Testis (tissue), 3 donors: Measurements from ENCODE around the gene SULT6B1. TPM values are rescaled to one million over a fixed set of nuclear protein-coding genes. Genes with fewer than 3 reads are reported as not detected.
"Not testable (repeated sequence)": the region's sequence is repeated elsewhere in the genome, so short reads cannot be mapped to it uniquely, and the experiment has no call there.

Experiments used
- DNase-seq: peaks from one replicate; pipeline ENCODE4 v3.0.0-alpha.2; 2019
- H3K27ac ChIP-seq, 2 donors: fragments of 200-600 bp; sonication (generic); one replicate each; pipeline ENCODE4 v1.5.1; 2019
- H3K27me3 ChIP-seq: fragments of 200-600 bp; sonication (generic); one replicate; pipeline ENCODE4 v1.5.1; 2019
- H3K36me3 ChIP-seq: fragments of 200-600 bp; sonication (generic); one replicate; pipeline ENCODE4 v1.5.1; 2017; ENCODE audit warnings: low read depth; ENCODE audit errors: missing control alignments
- H3K4me1 ChIP-seq: fragments of 200-600 bp; sonication (generic); one replicate; pipeline ENCODE4 v1.5.1; 2019
- H3K4me3 ChIP-seq, 2 donors: fragments of 200-600 bp; sonication (generic); one replicate each; pipeline ENCODE4 v1.5.1; 2017 to 2019
- H3K9me3 ChIP-seq: fragments of 200-600 bp; sonication (generic); one replicate; pipeline ENCODE4 v1.5.1; 2017
- CTCF ChIP-seq, 3 experiments: fragments of 450-650 bp in 2 of 3; fragments of 200-600 bp in 1 of 3; sonication (generic) in 1 of 3; IDR thresholded peaks; one replicate each; pipeline ENCODE4 v1.5.1; 2016 to 2019; ENCODE audit warnings: antibody characterized with exemption in 3 of 3, mild to moderate bottlenecking in 2 of 3, moderate library complexity in 1 of 3
- POLR2A ChIP-seq: fragments of 450-650 bp; IDR thresholded peaks from one replicate; pipeline ENCODE4 v1.6.1; 2017; ENCODE audit warnings: antibody characterized with exemption, mild to moderate bottlenecking, moderate library complexity
- WGBS, 2 donors: methylation state at CpG; one replicate each; pipeline ENCODE4 v1.1.5; 2018; 5-methylcytosine and 5-hydroxymethylcytosine counted together
- intact Hi-C: fragments of 100-400 bp; cut with DNase I; formaldehyde crosslinking; loops from one replicate; pipeline ENCODE4 v1.15.1; 2023; ENCODE audit warnings: low total_unique reads
- polyA plus RNA-seq: library from polyadenylated mRNA; stranded (reverse); fragments of 350-450 nt; fragmentation: Illumina TruSeq; extraction: RNeasy Lipid Tissue Mini Kit (QIAGEN cat#74804); gene quantifications from one replicate; pipeline ENCODE4 v1.2.3, GENCODE V29; 2014; ENCODE audit warnings: low read depth, low replicate concordance; ENCODE audit not compliant: insufficient read depth
- total RNA-seq, 2 donors: library from RNA; depleted of rRNA; stranded (reverse); fragments of >200 nt; gene quantifications; one replicate each; pipeline ENCODE4 v1.2.3, GENCODE V29; 2016

The SULT6B1 gene
- total and polyA plus RNA-seq, 3 donors from 2014 or later = 0.31 to 3.8 (median 1.7) TPM

GRCh38 chr2:37203708-37204107, 15.2 kb upstream of the SULT6B1 start:
- WGBS, 2 donors = 90 to 95% methylated on average over 2 of the region's 2 CpGs

DNA sequence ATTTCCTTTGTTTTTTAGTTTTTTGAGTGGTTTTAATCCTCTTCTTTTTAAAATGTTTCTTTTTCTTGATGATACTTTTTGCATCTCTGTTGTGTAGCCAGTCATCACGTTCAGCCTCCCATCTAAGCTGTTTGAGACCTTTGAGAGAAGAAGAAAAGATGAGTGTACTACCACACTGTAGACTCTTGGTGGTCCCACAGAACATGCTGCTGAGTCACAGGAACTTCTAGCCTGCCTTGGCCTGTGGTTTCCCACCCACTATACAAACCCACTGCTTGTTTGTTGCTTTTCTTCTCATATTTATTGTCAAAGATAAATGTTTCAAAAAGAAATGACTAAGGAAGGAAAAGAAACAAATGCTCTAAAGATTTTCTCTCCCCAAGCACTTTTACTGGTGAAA, 13.3 kb upstream of the SULT6B1 start:
- peaks cover 8% of the 10 kb centered on the region for H3K4me1 ChIP-seq
- H3K4me3 ChIP-seq = no peak overlapping the region
- no peaks in the 10 kb centered on the region for H3K27me3 ChIP-seq
- H3K9me3 ChIP-seq = no peaks in the 10 kb centered on the region
- intact Hi-C loops = no loop called here
- no peak overlapping the region for H3K27ac ChIP-seq
- 53 to 64% methylated on average over 1 of the region's 1 CpG for WGBS, 2 donors
- no peak for DNase-seq
- H3K36me3 ChIP-seq = no peaks in the 10 kb centered on the region
- TF ChIP-seq POLR2A = no peak
- no peak for TF ChIP-seq CTCF (IDR thresholded peaks at IDR 0.05)

More at GRCh38 chr2:37203708-37204107, 15.2 kb upstream of the SULT6B1 start:
- no peaks in the 10 kb centered on the region for H3K27me3 ChIP-seq
- no peak for DNase-seq
- TF ChIP-seq CTCF (IDR thresholded peaks at IDR 0.05) = no peak
- H3K27ac ChIP-seq = no peak overlapping the region
- H3K4me1 ChIP-seq = no peaks in the 10 kb centered on the region
- no peak overlapping the region for H3K4me3 ChIP-seq
- no peaks in the 10 kb centered on the region for H3K9me3 ChIP-seq
- intact Hi-C loops = no loop called here
- no peaks in the 10 kb centered on the region for H3K36me3 ChIP-seq

GRCh38 chr2:37201208-37201607, 12.7 kb upstream of the SULT6B1 start:
- Histone ChIP-seq H3K9me3 (no peaks in the 10 kb centered on the region), H3K4me3 (no peak overlapping the region), H3K4me1 (peaks cover 8% of the 10 kb centered on the region), H3K36me3 (no peaks in the 10 kb centered on the region), H3K27ac (no peak overlapping the region), H3K27me3 (no peaks in the 10 kb centered on the region)
- no peak for DNase-seq
- WGBS, 2 donors = 63 to 74% methylated on average over 1 of the region's 1 CpG
- TF ChIP-seq CTCF (IDR thresholded peaks at IDR 0.05) = no peak
- no peak for TF ChIP-seq POLR2A
- intact Hi-C loops = no loop called here

GRCh38 chr2:37198681-37199065, 10.2 kb upstream of the SULT6B1 start:
- no peak for DNase-seq
- Histone ChIP-seq H3K27ac (no peak overlapping the region), H3K36me3 (no peaks in the 10 kb centered on the region), H3K4me3 (no peak overlapping the region), H3K27me3 (no peaks in the 10 kb centered on the region), H3K4me1 (peaks cover 8% of the 10 kb centered on the region), H3K9me3 (no peaks in the 10 kb centered on the region)
- intact Hi-C loops = no loop called here
- 61 to 67% methylated on average over 8 of the region's 8 CpGs for WGBS, 2 donors
- TF ChIP-seq POLR2A (no peak), CTCF (IDR thresholded peaks at IDR 0.05) (no peak)

DNA sequence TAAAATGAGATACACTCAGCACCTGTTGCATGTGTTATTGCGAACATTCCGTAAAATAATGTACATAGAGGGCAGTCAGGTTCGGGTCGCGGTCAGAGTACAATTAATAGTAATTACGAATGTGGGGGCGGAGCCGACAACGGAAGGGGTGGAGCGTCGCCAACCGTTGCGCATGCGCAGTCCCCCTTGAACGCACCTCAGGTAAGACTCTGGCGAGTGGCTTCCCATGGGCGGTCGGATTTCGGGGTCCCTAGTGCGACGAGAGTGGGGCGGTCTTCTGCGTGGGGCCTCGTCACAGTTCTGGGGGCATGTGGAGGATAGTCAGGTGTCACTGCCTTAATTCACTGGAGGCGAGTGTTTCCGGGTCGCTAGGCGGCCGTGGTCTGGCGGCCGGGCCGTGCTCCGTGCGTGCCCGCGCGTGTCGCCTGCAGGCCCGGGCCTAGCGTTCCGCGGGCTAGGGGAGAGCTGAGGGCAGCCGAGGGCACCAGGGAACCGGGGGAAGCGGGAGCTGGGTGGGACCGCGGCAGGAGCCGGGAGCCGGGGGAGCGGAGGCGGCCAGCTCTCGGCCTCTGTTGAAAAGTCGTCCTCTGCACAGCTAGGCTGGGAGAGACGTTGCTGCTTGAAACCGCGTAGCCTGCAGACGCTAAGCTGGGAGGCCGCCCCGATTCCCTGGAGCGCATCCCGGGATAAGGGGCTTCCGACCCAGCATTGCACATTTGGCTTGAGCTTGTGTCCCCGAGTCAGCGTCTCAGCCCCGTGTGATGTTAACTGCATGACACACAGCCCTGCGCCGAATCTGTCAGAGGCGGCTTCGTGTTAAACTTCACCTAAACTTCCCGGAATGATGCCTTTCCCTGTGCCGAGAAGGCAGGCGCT, 8.1 kb upstream of the SULT6B1 start, which contains the start of gene CEBPZOS:
CEBPZOS (plus strand) TSS at position 177 of the 876 bp plus-strand sequence. CDS start 3,209 bp downstream, outside the sequence.
- Histone ChIP-seq H3K4me3 (peak within 1 kb of the TSS; percentile 89 to 96), H3K9me3 (no peaks in the 10 kb centered on the region), H3K27ac (peak within 1 kb of the TSS; percentile 89), H3K4me1 (peaks cover 8% of the 10 kb centered on the region), H3K27me3 (no peaks in the 10 kb centered on the region), H3K36me3 (no peaks in the 10 kb centered on the region)
- DNase-seq = peak; percentile 89
- 0% methylated on average over 35 to 55 of the region's 72 CpGs for WGBS, 2 donors
- intact Hi-C loops = no loop called here
- no peak for TF ChIP-seq CTCF (IDR thresholded peaks at IDR 0.05)
- TF ChIP-seq POLR2A = peak; percentile 19

DNA sequence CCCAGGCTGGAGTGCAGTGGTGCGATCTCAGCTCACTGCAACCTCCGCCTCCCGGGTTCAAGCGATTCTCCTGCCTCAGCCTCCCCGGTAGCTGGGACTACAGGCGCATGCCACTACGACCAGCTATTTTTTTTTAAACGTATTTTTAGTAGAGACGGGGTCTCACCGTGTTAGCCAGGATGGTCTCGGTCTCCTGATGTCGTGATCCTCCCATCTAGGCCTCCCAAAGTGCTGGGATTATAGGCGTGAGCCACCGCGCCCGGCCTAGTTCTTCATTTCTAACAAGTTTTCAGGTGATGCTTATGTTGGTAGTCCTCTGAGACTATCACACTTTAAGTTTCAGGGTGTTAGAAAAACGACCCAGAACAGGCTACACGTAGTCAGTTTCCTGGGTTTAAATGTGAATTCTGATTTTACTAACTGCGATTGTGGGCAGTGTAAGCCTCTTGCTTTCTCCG, 7.4 kb upstream of the SULT6B1 start:
- H3K9me3 ChIP-seq, H3K4me1 ChIP-seq, H3K27me3 ChIP-seq, H3K36me3 ChIP-seq, intact Hi-C loops, DNase-seq: not testable (repeated sequence)
- H3K4me3 ChIP-seq = peak overlapping the region; percentile 89 to 96
- H3K27ac ChIP-seq = peak overlapping the region; percentile 89
- 64 to 74% methylated on average over 20 of the region's 20 CpGs for WGBS, 2 donors
